EH (cell line): ENCODE data around the gene CYGB.
A peak's percentile ranks its signal among the peaks of the same experiment; 100 is the strongest.

Source experiments
- DNase-seq: peaks from one replicate; pipeline ENCODE4 v3.0.0-alpha.2; 2015; ENCODE audit warnings: low read depth

The CYGB gene

GRCh38 chr17:76500747-76501017 lies 36.8 kb downstream of the CYGB start:
- no peak for DNase-seq

- DNase-seq: no peak
Observed at GRCh38 chr17:76500074-76500746, 37.3 kb downstream of the CYGB start.

- DNase-seq: no peak
Observed at GRCh38 chr17:76499267-76499667, 38.2 kb downstream of the CYGB start.

- DNase-seq: no peak
Observed at GRCh38 chr17:76498876-76499251, 38.6 kb downstream of the CYGB start.

GRCh38 chr17:76497979-76498875 lies 39.3 kb downstream of the CYGB start:
- peak; percentile 90 for DNase-seq

- DNase-seq: no peak
Observed at GRCh38 chr17:76497699-76497978, 39.9 kb downstream of the CYGB start.

GRCh38 chr17:76496464-76496863 lies 41.0 kb downstream of the CYGB start:
- no peak for DNase-seq

GRCh38 chr17:76495663-76496400 lies 41.7 kb downstream of the CYGB start:
- no peak for DNase-seq

- no peak for DNase-seq
Observed at GRCh38 chr17:76493505-76494167, 43.9 kb downstream of the CYGB start.

- DNase-seq: peak; percentile 90
Observed at GRCh38 chr17:76492989-76493501, 44.5 kb downstream of the CYGB start.

GRCh38 chr17:76492123-76492988 lies 45.2 kb downstream of the CYGB start:
- no peak for DNase-seq

- DNase-seq: no peak
Observed at GRCh38 chr17:76491271-76492122, 46.0 kb downstream of the CYGB start.

- no peak for DNase-seq
Observed at GRCh38 chr17:76490112-76490710, 47.3 kb downstream of the CYGB start.

- no peak for DNase-seq
Observed at GRCh38 chr17:76487451-76488192, 49.9 kb downstream of the CYGB start.

- no peak for DNase-seq
Observed at GRCh38 chr17:76485569-76485968, 51.9 kb downstream of the CYGB start.

GRCh38 chr17:76484228-76484725 lies 53.2 kb downstream of the CYGB start:
- no peak for DNase-seq

GRCh38 chr17:76481071-76481655 lies 56.3 kb downstream of the CYGB start:
- DNase-seq: no peak

- no peak for DNase-seq
Observed at GRCh38 chr17:76480632-76481031, 56.9 kb downstream of the CYGB start.
